Choroid plexus epithelial cell (primary cell): ENCODE measurements around the gene DTX1.

Source experiments
- DNase-seq: peaks from one replicate; pipeline ENCODE4 v3.0.0-alpha.2; 2010; ENCODE audit warnings: low read depth
- H3K4me3 ChIP-seq: 2 replicates; pipeline ENCODE4 v1.5.1; 2011; ENCODE audit warnings: low read depth, mild to moderate bottlenecking, control low read depth, low read length, moderate library complexity
- TF ChIP-seq, protein P1 (sequence below): conservative IDR thresholded peaks from 2 replicates; pipeline ENCODE4 v1.5.1; 2011; ENCODE audit warnings: low read depth, mild to moderate bottlenecking, control low read depth, inconsistent platforms, low read length, moderate library complexity

The DTX1 gene

GRCh38 chr12:113099764-113100163 lies 43.2 kb downstream of the DTX1 start:
- H3K4me3 ChIP-seq = no peak overlapping the region
- no peak for DNase-seq
- TF ChIP-seq, protein P1, sequence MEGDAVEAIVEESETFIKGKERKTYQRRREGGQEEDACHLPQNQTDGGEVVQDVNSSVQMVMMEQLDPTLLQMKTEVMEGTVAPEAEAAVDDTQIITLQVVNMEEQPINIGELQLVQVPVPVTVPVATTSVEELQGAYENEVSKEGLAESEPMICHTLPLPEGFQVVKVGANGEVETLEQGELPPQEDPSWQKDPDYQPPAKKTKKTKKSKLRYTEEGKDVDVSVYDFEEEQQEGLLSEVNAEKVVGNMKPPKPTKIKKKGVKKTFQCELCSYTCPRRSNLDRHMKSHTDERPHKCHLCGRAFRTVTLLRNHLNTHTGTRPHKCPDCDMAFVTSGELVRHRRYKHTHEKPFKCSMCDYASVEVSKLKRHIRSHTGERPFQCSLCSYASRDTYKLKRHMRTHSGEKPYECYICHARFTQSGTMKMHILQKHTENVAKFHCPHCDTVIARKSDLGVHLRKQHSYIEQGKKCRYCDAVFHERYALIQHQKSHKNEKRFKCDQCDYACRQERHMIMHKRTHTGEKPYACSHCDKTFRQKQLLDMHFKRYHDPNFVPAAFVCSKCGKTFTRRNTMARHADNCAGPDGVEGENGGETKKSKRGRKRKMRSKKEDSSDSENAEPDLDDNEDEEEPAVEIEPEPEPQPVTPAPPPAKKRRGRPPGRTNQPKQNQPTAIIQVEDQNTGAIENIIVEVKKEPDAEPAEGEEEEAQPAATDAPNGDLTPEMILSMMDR = no peak

DNA sequence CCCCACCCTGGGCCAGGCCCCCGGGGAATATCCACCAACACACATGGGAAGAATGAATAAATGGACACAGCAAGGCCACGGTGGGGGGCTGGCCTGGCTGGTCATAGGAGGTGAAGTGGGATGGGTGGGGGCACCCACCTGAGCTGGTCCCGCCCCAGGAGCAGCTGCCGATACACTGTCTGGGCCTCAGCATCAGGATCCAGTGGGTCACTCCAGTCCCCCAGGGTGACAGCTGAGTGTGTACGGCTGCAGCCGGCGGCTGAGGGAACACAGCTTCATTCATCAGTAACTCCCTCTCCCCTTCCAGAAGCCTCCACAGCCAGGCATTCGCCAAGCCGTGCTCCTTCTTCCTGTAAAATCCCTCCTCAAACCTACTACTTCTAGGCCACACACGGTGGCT lies 45.2 kb downstream of the DTX1 start:
- DNase-seq = no peak
- H3K4me3 ChIP-seq = no peak overlapping the region
- TF ChIP-seq, protein P1 = no peak

DNA sequence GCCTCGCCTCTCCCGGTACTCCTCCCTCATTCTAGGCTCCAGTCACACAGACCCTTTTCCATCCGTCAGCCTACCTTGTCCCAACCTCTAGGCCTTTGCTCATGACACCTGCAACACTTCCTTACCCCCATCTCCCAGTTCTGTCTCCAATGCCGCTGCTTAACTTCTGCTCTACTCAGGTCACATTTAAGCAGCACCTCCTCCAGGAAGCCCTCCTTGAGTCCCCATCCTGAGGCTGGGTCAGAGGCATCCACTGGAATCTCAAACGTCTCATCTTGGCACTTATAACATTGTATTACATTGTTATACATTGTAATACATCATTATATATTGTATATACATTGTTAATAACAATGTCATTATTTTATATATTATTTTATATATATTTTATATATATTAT lies 46.3 kb downstream of the DTX1 start:
- TF ChIP-seq, protein P1 = no peak
- DNase-seq = no peak
- H3K4me3 ChIP-seq = no peak overlapping the region

DNA sequence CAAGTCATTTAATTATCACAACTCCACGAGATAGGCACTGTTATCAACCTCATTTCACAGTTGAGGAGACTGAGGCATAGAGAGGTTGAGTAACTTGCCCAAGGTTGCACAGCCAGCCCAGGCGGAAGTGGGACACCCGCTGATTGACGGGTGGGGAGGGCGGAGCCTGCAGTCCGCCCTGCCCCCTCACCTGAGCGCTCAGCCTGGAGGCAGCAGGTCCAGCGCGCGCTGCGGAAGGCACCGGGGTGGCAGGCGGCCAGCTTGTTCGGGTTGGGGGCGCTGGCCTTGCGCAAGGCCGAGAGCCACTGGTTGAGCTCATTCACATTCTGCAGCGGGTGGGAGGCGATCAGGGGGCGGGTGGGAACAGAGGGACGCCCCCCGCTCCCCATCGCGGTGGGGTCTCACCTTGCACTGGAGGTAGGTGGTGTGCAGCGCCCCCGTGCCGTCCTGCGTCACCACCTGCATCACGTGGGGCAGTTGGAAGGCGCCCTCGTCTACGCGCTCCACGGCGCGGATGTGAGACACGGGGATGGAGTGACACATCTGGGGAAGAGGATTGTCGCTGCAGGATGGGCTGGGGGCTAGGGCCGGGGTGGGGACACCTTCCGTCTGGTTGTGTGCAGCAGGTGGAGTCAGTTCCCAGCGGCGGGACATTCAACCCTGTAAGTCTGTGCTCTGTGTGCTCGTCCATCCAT lies 47.4 kb downstream of the DTX1 start:
- TF ChIP-seq, protein P1 = no peak
- no peak for DNase-seq
- no peak overlapping the region for H3K4me3 ChIP-seq

DNA sequence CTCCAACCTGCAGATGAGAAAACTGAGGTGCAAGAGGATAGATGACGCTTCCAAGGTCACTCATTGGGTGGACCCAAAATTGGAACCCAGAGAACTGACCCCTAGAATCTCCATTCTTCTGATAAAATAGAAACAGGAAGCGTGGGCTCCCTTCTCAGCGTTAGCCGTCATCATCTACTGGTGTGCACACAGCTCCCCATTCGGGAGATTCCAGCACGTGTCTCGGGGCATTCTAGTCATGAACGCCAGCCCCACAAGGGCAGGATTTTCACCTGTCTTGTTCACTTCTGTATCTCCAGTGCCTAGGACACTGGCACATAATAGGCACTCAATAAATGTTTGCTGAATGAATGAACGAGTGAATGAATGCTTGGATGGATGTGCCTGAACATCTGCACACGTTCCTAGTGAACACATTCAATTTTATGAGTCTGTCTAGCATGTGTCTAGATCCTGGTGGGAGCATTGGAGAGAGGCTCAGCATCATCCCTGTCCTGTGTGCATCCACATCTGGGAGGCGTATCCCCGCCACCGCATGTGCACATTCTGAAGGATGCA lies 48.5 kb downstream of the DTX1 start:
- TF ChIP-seq, protein P1 = no peak
- DNase-seq = no peak
- no peak overlapping the region for H3K4me3 ChIP-seq

- TF ChIP-seq, protein P1 = no peak
- no peak for DNase-seq
- H3K4me3 ChIP-seq = no peak overlapping the region
These were observed 49.2 kb downstream of the DTX1 start for GRCh38 chr12:113105606-113106271.
